Spinal cord (tissue), 10 donors: ENCODE data around the gene RFC5. TPM values are rescaled to one million over a fixed set of nuclear protein-coding genes. Genes with fewer than 3 reads are reported as not detected.
A peak's percentile ranks its signal among the peaks of the same experiment; 100 is the strongest.
"Not testable (repeated sequence)": the region's sequence is repeated elsewhere in the genome, so short reads cannot be mapped to it uniquely, and the experiment has no call there.

Experiments
- DNase-seq, 6 donors: peaks; one replicate each; pipeline versions ENCODE4 v3.0.0 to v3.0.0-alpha.2; 2013 to 2015; ENCODE audit warnings: low spot score in 6 of 6, low read depth in 4 of 6
- H3K27ac ChIP-seq: one replicate; pipeline ENCODE4 v1.5.1; 2013; ENCODE audit warnings: low read depth, low read length, control low read depth
- H3K27me3 ChIP-seq: one replicate; pipeline ENCODE4 v1.6.1; 2013; ENCODE audit warnings: low read length; ENCODE audit not compliant: control insufficient read depth, insufficient read depth
- H3K36me3 ChIP-seq: one replicate; pipeline ENCODE4 v1.6.1; 2013; ENCODE audit warnings: low read length; ENCODE audit not compliant: control insufficient read depth, insufficient read depth
- H3K4me1 ChIP-seq: one replicate; pipeline ENCODE4 v1.6.1; 2013; ENCODE audit warnings: low read length; ENCODE audit not compliant: control insufficient read depth, insufficient read depth
- H3K4me3 ChIP-seq: one replicate; pipeline ENCODE4 v1.5.1; 2013; ENCODE audit warnings: low read depth, low read length, control low read depth
- H3K9me3 ChIP-seq: one replicate; pipeline ENCODE4 v1.6.1; 2013; ENCODE audit warnings: low read length; ENCODE audit not compliant: control insufficient read depth, insufficient read depth
- WGBS: methylation state at CpG from one replicate; pipeline ENCODE4 v1.1.5; 2013; ENCODE audit warnings: missing lambda C conversion rate; ENCODE audit not compliant: insufficient coverage; 5-methylcytosine and 5-hydroxymethylcytosine counted together
- polyA plus RNA-seq, 2 donors: library from polyadenylated mRNA; unstranded; fragments of 120-200 nt; gene quantifications; one replicate each; pipeline ENCODE4 v1.2.1, GENCODE V29; 2013; ENCODE audit not compliant: insufficient read length in 2 of 2
- small RNA-seq: library from RNA; depleted of rRNA; stranded (forward); fragments of <200 nt; gene quantifications from one replicate; pipeline ENCODE3, GENCODE V24; 2014; ENCODE audit warnings: low replicate concordance
- total RNA-seq, 2 donors: library from RNA; depleted of rRNA in 1 of 2; stranded (reverse); fragments of 120-200 nt in 1 of 2; fragments of >200 nt in 1 of 2; gene quantifications; one replicate each; pipeline versions ENCODE4 v1.2.3 to v1.2.4, GENCODE V29; 2013 to 2014
- donor health status: healthy.

RFC5 gene
- total and polyA plus RNA-seq, 4 donors, result 18.1 to 30.0 (median 25.2) TPM

- H3K36me3 ChIP-seq, result no peaks in the 10 kb centered on the region
These were observed 48.9 kb downstream of the RFC5 start for GRCh38 chr12:118065380-118065779.

GRCh38 chr12:118068445-118068844 lies 51.9 kb downstream of the RFC5 start:
- no peaks in the 10 kb centered on the region for H3K27me3 ChIP-seq
- no peaks in the 10 kb centered on the region for H3K4me1 ChIP-seq
- no peaks in the 10 kb centered on the region for H3K36me3 ChIP-seq
- WGBS, result 75% methylated on average over 1 of the region's 2 CpGs
- no peaks in the 10 kb centered on the region for H3K9me3 ChIP-seq
- peak in 1 of 6 donors; percentile 21 for DNase-seq
- no peak overlapping the region for H3K4me3 ChIP-seq
- no peak overlapping the region for H3K27ac ChIP-seq

More at GRCh38 chr12:118065380-118065779, 48.9 kb downstream of the RFC5 start:
- Histone ChIP-seq H3K4me1 (peaks cover 15% of the 10 kb centered on the region), H3K9me3 (no peaks in the 10 kb centered on the region), H3K27me3 (no peaks in the 10 kb centered on the region), H3K27ac (no peak overlapping the region), H3K4me3 (no peak overlapping the region)
- no CpG with 5 or more reads among the region's 1 CpG for WGBS
- DNase-seq, result no peak

GRCh38 chr12:118070650-118071049 lies 54.1 kb downstream of the RFC5 start:
- H3K4me1 ChIP-seq, result no peaks in the 10 kb centered on the region
- no peak for DNase-seq
- H3K9me3 ChIP-seq, result no peaks in the 10 kb centered on the region
- H3K27me3 ChIP-seq, result no peaks in the 10 kb centered on the region
- H3K4me3 ChIP-seq, result no peak overlapping the region
- 94% methylated on average over 2 of the region's 3 CpGs for WGBS
- H3K27ac ChIP-seq, result no peak overlapping the region
- no peaks in the 10 kb centered on the region for H3K36me3 ChIP-seq

GRCh38 chr12:118073768-118074167 lies 57.3 kb downstream of the RFC5 start:
- H3K9me3 ChIP-seq, result no peaks in the 10 kb centered on the region
- WGBS, result 78% methylated on average over 4 of the region's 4 CpGs

GRCh38 chr12:118081521-118081920 lies 65.0 kb downstream of the RFC5 start:
- H3K4me1 ChIP-seq, H3K27ac ChIP-seq, DNase-seq, H3K4me3 ChIP-seq, H3K9me3 ChIP-seq, H3K36me3 ChIP-seq, H3K27me3 ChIP-seq: not testable (repeated sequence)
- 94% methylated on average over 6 of the region's 9 CpGs for WGBS

More at GRCh38 chr12:118073768-118074167, 57.3 kb downstream of the RFC5 start:
- Histone ChIP-seq H3K4me1 (no peaks in the 10 kb centered on the region), H3K4me3 (no peak overlapping the region), H3K27me3 (no peaks in the 10 kb centered on the region), H3K27ac (no peak overlapping the region), H3K36me3 (no peaks in the 10 kb centered on the region)
- no peak for DNase-seq

Small RNA genes lying within 50 kb of the gene (small RNA-seq; reads per million reads assigned to genes)
- not detected for gene AC131159.1

Other genes starting within 250 kb of the RFC5 start
- 10 to 100 TPM in 1 of 2 donors, 1 to 10 TPM in 1; 2.5 to 10.0 TPM for gene KSR2, start 47.7 kb upstream of the RFC5 start, total RNA-seq
- gene KSR2, start 47.7 kb upstream of the RFC5 start, polyA plus RNA-seq, result 1 to 10 TPM; 5.3 to 5.9 TPM
- 100 to 1,000 TPM; 103 to 237 TPM for gene WSB2, start 44.5 kb downstream of the RFC5 start, total RNA-seq
- 100 to 1,000 TPM; 226 to 250 TPM for gene WSB2, start 44.5 kb downstream of the RFC5 start, polyA plus RNA-seq
- gene VSIG10, start 87.3 kb downstream of the RFC5 start, total RNA-seq, result 10 to 100 TPM; 15.7 to 22.5 TPM
- 10 to 100 TPM; 15.9 to 20.7 TPM for gene VSIG10, start 87.3 kb downstream of the RFC5 start, polyA plus RNA-seq
- 100 to 1,000 TPM; 272 to 322 TPM for gene PEBP1, start 119.4 kb downstream of the RFC5 start, total RNA-seq
- gene PEBP1, start 119.4 kb downstream of the RFC5 start, polyA plus RNA-seq, result 100 to 1,000 TPM; 478 to 523 TPM